Gastroesophageal sphincter (tissue), 3 donors: ENCODE data around the gene MROH2B.

Source experiments
- EP300 ChIP-seq: sonication (generic); formaldehyde crosslinking; IDR thresholded peaks from one replicate; pipeline ENCODE4 v1.6.1; 2017; ENCODE audit warnings: antibody characterized with exemption, mild to moderate bottlenecking
- POLR2AphosphoS5 ChIP-seq: sonication (generic); formaldehyde crosslinking; IDR thresholded peaks from one replicate; pipeline ENCODE4 v1.6.1; 2017; ENCODE audit warnings: antibody characterized with exemption
- TF ChIP-seq, protein P1 (sequence below), 4 experiments: fragments of 200-600 bp in 2 of 4; fragments of 450-650 bp in 2 of 4; sonication (generic) in 1 of 4; IDR thresholded peaks; one replicate each; pipeline ENCODE4 v1.5.1; 2017 to 2019; ENCODE audit warnings: antibody characterized with exemption in 4 of 4, mild to moderate bottlenecking in 2 of 4, moderate library complexity in 2 of 4

DNA sequence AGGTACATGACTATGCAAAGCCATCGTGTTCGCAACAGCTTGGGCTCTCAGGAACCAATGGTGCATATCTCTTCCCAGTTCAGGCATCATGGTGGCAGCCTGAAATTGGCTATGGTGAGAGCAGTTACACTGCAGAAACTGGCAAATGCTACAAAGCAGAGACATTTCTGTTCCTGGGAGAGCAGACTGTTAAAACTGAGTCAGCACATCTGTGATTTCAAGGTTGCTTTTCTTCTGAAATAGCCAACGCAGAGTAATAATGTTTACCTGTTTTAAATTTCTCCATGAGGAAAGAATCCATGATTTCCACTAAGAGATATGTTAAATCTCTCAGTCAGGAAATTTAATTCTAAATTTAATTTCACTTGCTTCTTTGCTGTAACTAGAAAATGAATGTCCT lies 114.1 kb downstream of the MROH2B start:
- TF ChIP-seq POLR2AphosphoS5: no peak
- TF ChIP-seq EP300: no peak
- TF ChIP-seq, protein P1, sequence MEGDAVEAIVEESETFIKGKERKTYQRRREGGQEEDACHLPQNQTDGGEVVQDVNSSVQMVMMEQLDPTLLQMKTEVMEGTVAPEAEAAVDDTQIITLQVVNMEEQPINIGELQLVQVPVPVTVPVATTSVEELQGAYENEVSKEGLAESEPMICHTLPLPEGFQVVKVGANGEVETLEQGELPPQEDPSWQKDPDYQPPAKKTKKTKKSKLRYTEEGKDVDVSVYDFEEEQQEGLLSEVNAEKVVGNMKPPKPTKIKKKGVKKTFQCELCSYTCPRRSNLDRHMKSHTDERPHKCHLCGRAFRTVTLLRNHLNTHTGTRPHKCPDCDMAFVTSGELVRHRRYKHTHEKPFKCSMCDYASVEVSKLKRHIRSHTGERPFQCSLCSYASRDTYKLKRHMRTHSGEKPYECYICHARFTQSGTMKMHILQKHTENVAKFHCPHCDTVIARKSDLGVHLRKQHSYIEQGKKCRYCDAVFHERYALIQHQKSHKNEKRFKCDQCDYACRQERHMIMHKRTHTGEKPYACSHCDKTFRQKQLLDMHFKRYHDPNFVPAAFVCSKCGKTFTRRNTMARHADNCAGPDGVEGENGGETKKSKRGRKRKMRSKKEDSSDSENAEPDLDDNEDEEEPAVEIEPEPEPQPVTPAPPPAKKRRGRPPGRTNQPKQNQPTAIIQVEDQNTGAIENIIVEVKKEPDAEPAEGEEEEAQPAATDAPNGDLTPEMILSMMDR (IDR thresholded peaks at IDR 0.05): no peak
